ENCODE results near the gene ONECUT3. TPM values are rescaled to one million over a fixed set of nuclear protein-coding genes. Genes with fewer than 3 reads are reported as not detected.

The ONECUT3 gene
- total and polyA plus RNA-seq, 2 donors = under 0.01 to 0.02 TPM

- DNase-seq (ENCODE audit: low read depth in 6 of 9, low spot score in 9 of 9) = no peak
- H3K27me3 ChIP-seq (ENCODE audit: control insufficient read depth in 2 of 2, insufficient read depth in 1 of 2, low read length in 1 of 2) = peaks cover 0 to 4% of the 10 kb centered on the region in 2 donors
- H3K27ac ChIP-seq (ENCODE audit: low read depth in 1 of 2, low read length in 1 of 2) = no peak overlapping the region
- H3K4me1 ChIP-seq (ENCODE audit: control insufficient read depth in 2 of 2, insufficient read depth in 2 of 2, low read length in 2 of 2) = peaks cover 0 to 6% of the 10 kb centered on the region in 2 donors
- peaks cover 0 to 17% of the 10 kb centered on the region in 2 donors for H3K36me3 ChIP-seq (ENCODE audit: control insufficient read depth in 2 of 2, insufficient read depth in 2 of 2, low read length in 1 of 2)
- no peaks in the 10 kb centered on the region for H3K9me3 ChIP-seq (ENCODE audit: control insufficient read depth in 2 of 2, insufficient read depth in 1 of 2, low read length in 1 of 2)
- no peak overlapping the region for H3K4me3 ChIP-seq (ENCODE audit: low read length in 2 of 2)
- 92% methylated on average over 28 of the region's 28 CpGs for WGBS
Observed at GRCh38 chr19:1807030-1807694, 53.9 kb downstream of the ONECUT3 start.

- H3K27ac ChIP-seq (ENCODE audit: low read depth in 1 of 2, low read length in 1 of 2) = no peak overlapping the region
- peaks cover 0 to 4% of the 10 kb centered on the region in 2 donors for H3K27me3 ChIP-seq (ENCODE audit: control insufficient read depth in 2 of 2, insufficient read depth in 1 of 2, low read length in 1 of 2)
- no peak for DNase-seq (ENCODE audit: low read depth in 6 of 9, low spot score in 9 of 9)
- WGBS = 92% methylated on average over 30 of the region's 30 CpGs
- H3K9me3 ChIP-seq (ENCODE audit: control insufficient read depth in 2 of 2, insufficient read depth in 1 of 2, low read length in 1 of 2) = no peaks in the 10 kb centered on the region
- no peak overlapping the region for H3K4me3 ChIP-seq (ENCODE audit: low read length in 2 of 2)
- H3K36me3 ChIP-seq (ENCODE audit: control insufficient read depth in 2 of 2, insufficient read depth in 2 of 2, low read length in 1 of 2) = peaks cover 0 to 13% of the 10 kb centered on the region in 2 donors
- H3K4me1 ChIP-seq (ENCODE audit: control insufficient read depth in 2 of 2, insufficient read depth in 2 of 2, low read length in 2 of 2) = peaks cover 0 to 10% of the 10 kb centered on the region in 2 donors
Observed at GRCh38 chr19:1807695-1808394, 54.5 kb downstream of the ONECUT3 start.

DNA sequence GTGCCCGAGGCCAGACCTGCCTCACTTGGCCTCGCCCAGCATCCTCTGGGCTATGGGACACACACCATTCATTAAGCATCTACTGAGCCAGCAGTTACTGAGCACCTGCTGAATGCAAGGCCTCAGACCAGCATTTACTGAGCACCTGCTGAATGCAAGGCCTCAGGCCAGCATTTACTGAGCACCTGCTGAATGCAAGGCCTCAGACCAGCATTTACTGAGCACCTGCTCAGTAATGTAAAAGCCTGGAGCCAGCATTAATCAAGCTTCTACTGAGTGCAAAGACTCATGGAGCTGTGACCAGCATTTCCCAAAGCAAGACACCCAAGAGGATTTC is 55.1 kb downstream of the ONECUT3 start:
- H3K27me3 ChIP-seq (ENCODE audit: control insufficient read depth in 2 of 2, insufficient read depth in 1 of 2, low read length in 1 of 2) = peaks cover 0 to 4% of the 10 kb centered on the region in 2 donors
- 97% methylated on average over 2 of the region's 2 CpGs for WGBS
- H3K4me3 ChIP-seq (ENCODE audit: low read length in 2 of 2) = no peak overlapping the region
- DNase-seq (ENCODE audit: low read depth in 6 of 9, low spot score in 9 of 9) = no peak
- H3K4me1 ChIP-seq (ENCODE audit: control insufficient read depth in 2 of 2, insufficient read depth in 2 of 2, low read length in 2 of 2) = peaks cover 4 to 15% of the 10 kb centered on the region in 2 donors
- H3K36me3 ChIP-seq (ENCODE audit: control insufficient read depth in 2 of 2, insufficient read depth in 2 of 2, low read length in 1 of 2) = peaks cover 0 to 9% of the 10 kb centered on the region in 2 donors
- no peaks in the 10 kb centered on the region for H3K9me3 ChIP-seq (ENCODE audit: control insufficient read depth in 2 of 2, insufficient read depth in 1 of 2, low read length in 1 of 2)
- no peak overlapping the region for H3K27ac ChIP-seq (ENCODE audit: low read depth in 1 of 2, low read length in 1 of 2)

DNA sequence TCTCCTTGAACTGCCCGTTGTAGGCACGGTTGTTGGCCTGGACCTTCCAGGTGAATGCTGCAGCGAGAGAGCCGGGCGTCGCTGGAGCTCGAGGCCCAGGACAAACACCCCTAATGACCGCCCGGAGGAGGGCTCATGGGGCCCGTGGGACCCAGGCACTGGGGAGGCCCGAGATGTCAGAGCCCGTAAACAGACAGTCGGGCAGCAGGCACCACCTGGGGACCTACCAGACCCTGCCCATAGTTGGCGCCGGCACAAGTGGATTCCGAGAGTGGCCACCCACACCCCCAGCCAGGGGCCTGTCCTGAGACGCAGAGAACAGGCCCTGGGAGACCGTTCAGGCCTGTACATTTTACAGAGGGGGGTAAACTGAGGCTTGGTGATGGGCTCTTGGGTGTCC is 56.4 kb downstream of the ONECUT3 start:
- no peak for DNase-seq (ENCODE audit: low read depth in 6 of 9, low spot score in 9 of 9)
- Histone ChIP-seq H3K9me3 (ENCODE audit: control insufficient read depth in 2 of 2, insufficient read depth in 1 of 2, low read length in 1 of 2) (no peaks in the 10 kb centered on the region), H3K36me3 (ENCODE audit: control insufficient read depth in 2 of 2, insufficient read depth in 2 of 2, low read length in 1 of 2) (peaks cover 1 to 8% of the 10 kb centered on the region in 2 donors), H3K27me3 (ENCODE audit: control insufficient read depth in 2 of 2, insufficient read depth in 1 of 2, low read length in 1 of 2) (peaks cover 0 to 4% of the 10 kb centered on the region in 2 donors), H3K4me1 (ENCODE audit: control insufficient read depth in 2 of 2, insufficient read depth in 2 of 2, low read length in 2 of 2) (peaks cover 5 to 17% of the 10 kb centered on the region in 2 donors), H3K27ac (ENCODE audit: low read depth in 1 of 2, low read length in 1 of 2) (no peak overlapping the region), H3K4me3 (ENCODE audit: low read length in 2 of 2) (no peak overlapping the region)
- WGBS = 95% methylated on average over 18 of the region's 18 CpGs

GRCh38 chr19:1810439-1811160 is 57.3 kb downstream of the ONECUT3 start:
- H3K27ac ChIP-seq (ENCODE audit: low read depth in 1 of 2, low read length in 1 of 2) = no peak overlapping the region
- H3K4me1 ChIP-seq (ENCODE audit: control insufficient read depth in 2 of 2, insufficient read depth in 2 of 2, low read length in 2 of 2) = peaks cover 5 to 17% of the 10 kb centered on the region in 2 donors

GRCh38 chr19:1811472-1811894 is 58.2 kb downstream of the ONECUT3 start:
- Histone ChIP-seq H3K4me1 (ENCODE audit: control insufficient read depth in 2 of 2, insufficient read depth in 2 of 2, low read length in 2 of 2) (peaks cover 5 to 17% of the 10 kb centered on the region in 2 donors), H3K27ac (ENCODE audit: low read depth in 1 of 2, low read length in 1 of 2) (no peak overlapping the region), H3K4me3 (ENCODE audit: low read length in 2 of 2) (peak overlapping the region; percentile 61 to 66), H3K9me3 (ENCODE audit: control insufficient read depth in 2 of 2, insufficient read depth in 1 of 2, low read length in 1 of 2) (no peaks in the 10 kb centered on the region), H3K27me3 (ENCODE audit: control insufficient read depth in 2 of 2, insufficient read depth in 1 of 2, low read length in 1 of 2) (peaks cover 0 to 4% of the 10 kb centered on the region in 2 donors), H3K36me3 (ENCODE audit: control insufficient read depth in 2 of 2, insufficient read depth in 2 of 2, low read length in 1 of 2) (peaks cover 15 to 18% of the 10 kb centered on the region in 2 donors)
- peak in 1 of 9 donors; percentile 8 for DNase-seq (ENCODE audit: low read depth in 6 of 9, low spot score in 9 of 9)
- WGBS = 53% methylated on average over 13 of the region's 13 CpGs

More at GRCh38 chr19:1810439-1811160, 57.3 kb downstream of the ONECUT3 start:
- Histone ChIP-seq H3K27me3 (ENCODE audit: control insufficient read depth in 2 of 2, insufficient read depth in 1 of 2, low read length in 1 of 2) (peaks cover 0 to 4% of the 10 kb centered on the region in 2 donors), H3K9me3 (ENCODE audit: control insufficient read depth in 2 of 2, insufficient read depth in 1 of 2, low read length in 1 of 2) (no peaks in the 10 kb centered on the region), H3K4me3 (ENCODE audit: low read length in 2 of 2) (no peak overlapping the region), H3K36me3 (ENCODE audit: control insufficient read depth in 2 of 2, insufficient read depth in 2 of 2, low read length in 1 of 2) (peaks cover 8 to 14% of the 10 kb centered on the region in 2 donors)
- DNase-seq (ENCODE audit: low read depth in 6 of 9, low spot score in 9 of 9) = no peak
- 98% methylated on average over 19 of the region's 19 CpGs for WGBS

DNA sequence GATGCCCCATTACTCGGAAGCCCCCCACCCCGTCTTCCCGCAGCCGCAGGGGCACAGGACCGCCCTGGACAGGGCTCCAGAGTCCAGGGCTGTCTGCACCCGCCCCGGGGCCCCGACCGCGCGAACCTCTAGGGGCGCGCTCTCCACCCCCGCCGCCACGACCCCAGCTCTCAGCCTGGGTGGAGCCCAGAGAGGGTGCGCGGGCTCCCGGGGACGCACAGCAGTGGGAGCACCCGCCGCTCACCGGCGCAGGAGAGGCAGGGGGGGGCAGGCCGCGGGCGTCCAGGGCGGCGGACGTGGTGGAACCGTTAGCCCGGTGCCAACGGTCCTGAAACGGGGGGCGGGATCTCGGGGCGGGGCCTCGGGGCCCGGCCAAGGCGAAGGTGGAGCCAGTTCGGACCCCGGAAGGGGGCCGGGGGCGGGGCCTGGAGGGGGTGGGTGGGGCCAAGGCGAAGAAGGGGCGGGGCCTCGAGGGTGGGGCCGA is 58.7 kb downstream of the ONECUT3 start, which contains the start of gene ATP8B3:
TSS of gene ATP8B3 (minus strand) at position 335 of the 484 bp plus-strand sequence. CDS start 540 bp downstream, outside the sequence.
- peak in 5 of 9 donors; percentile 15 to 78 (median 48) for DNase-seq (ENCODE audit: low read depth in 6 of 9, low spot score in 9 of 9)
- peak within 1 kb of the TSS; percentile 39 to 61 for H3K27ac ChIP-seq (ENCODE audit: low read depth in 1 of 2, low read length in 1 of 2)
- H3K4me1 ChIP-seq (ENCODE audit: control insufficient read depth in 2 of 2, insufficient read depth in 2 of 2, low read length in 2 of 2) = peaks cover 5 to 17% of the 10 kb centered on the region in 2 donors
- peaks cover 19 to 23% of the 10 kb centered on the region in 2 donors for H3K36me3 ChIP-seq (ENCODE audit: control insufficient read depth in 2 of 2, insufficient read depth in 2 of 2, low read length in 1 of 2)
- peaks cover 0 to 4% of the 10 kb centered on the region in 2 donors for H3K27me3 ChIP-seq (ENCODE audit: control insufficient read depth in 2 of 2, insufficient read depth in 1 of 2, low read length in 1 of 2)
- no peaks in the 10 kb centered on the region for H3K9me3 ChIP-seq (ENCODE audit: control insufficient read depth in 2 of 2, insufficient read depth in 1 of 2, low read length in 1 of 2)
- WGBS = 2% methylated on average over 48 of the region's 48 CpGs
- peak within 1 kb of the TSS; percentile 61 to 66 for H3K4me3 ChIP-seq (ENCODE audit: low read length in 2 of 2)

DNA sequence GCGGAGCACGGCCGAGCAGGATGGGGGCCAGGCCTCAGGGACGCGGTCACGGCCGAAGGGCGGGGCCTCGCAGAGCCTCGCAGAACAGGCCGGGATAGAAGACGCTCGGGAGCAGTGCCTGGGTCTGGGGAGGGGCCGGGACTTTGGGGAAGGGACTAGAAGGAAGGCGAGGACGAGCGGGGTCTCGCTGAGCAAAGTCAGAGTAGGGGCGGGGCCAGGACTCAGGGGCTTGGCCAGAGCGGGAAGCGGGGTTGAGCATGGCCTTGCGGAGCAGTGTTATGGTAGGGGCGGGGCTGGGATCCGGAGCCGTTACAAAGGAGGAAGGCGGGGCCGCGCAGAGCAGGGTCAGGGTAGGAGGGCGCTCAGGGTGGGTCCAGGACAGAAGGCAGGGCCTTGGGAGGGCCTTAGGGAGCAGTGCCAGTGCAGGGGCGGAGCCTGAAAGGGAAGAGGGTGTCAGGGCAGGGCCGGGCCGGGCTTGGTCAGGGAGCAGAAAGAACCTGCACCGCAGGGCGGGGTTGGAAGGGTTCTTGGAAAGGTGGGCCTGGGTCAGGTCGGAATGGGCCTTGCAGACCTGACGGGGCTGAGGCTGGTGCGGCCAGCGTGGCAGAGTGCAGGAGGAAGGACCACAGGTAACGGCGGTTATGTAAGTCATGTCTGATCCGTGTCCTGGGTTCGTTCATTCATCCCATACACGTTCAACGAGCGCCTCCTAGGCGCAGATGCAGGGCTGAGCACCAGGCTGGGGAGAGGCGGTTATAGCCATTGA is 59.3 kb downstream of the ONECUT3 start:
- peak overlapping the region; percentile 39 to 61 for H3K27ac ChIP-seq (ENCODE audit: low read depth in 1 of 2, low read length in 1 of 2)
- H3K4me3 ChIP-seq (ENCODE audit: low read length in 2 of 2) = peak overlapping the region; percentile 61 to 66
- H3K36me3 ChIP-seq (ENCODE audit: control insufficient read depth in 2 of 2, insufficient read depth in 2 of 2, low read length in 1 of 2) = peaks cover 25 to 29% of the 10 kb centered on the region in 2 donors
- H3K9me3 ChIP-seq (ENCODE audit: control insufficient read depth in 2 of 2, insufficient read depth in 1 of 2, low read length in 1 of 2) = peaks cover 0 to 2% of the 10 kb centered on the region in 2 donors
- WGBS = under 1% methylated on average over 47 of the region's 47 CpGs
- DNase-seq (ENCODE audit: low read depth in 6 of 9, low spot score in 9 of 9) = peak; percentile 63 to 93 (median 83)
- peaks cover 0 to 4% of the 10 kb centered on the region in 2 donors for H3K27me3 ChIP-seq (ENCODE audit: control insufficient read depth in 2 of 2, insufficient read depth in 1 of 2, low read length in 1 of 2)
- peaks cover 5 to 17% of the 10 kb centered on the region in 2 donors for H3K4me1 ChIP-seq (ENCODE audit: control insufficient read depth in 2 of 2, insufficient read depth in 2 of 2, low read length in 2 of 2)

All from thymus (tissue), 11 donors.